ENCODE results near the gene MIA2.
"Not testable (repeated sequence)": the region's sequence is repeated elsewhere in the genome, so short reads cannot be mapped to it uniquely, and the experiment has no call there.

MIA2 gene

GRCh38 chr14:39266871-39267607, 33.3 kb downstream of the MIA2 start:
- intact Hi-C loops (cut with DNase I), result loop anchor here (2.0 to 5.0 kb wide), 3 partner anchors 96 to 165 kb away; partner anchors contain the start of genes FBXO33, GEMIN2 and TRAPPC6B
- peak; percentile 65 to 95 (median 80) for DNase-seq

- intact Hi-C loops (cut with DNase I), result loop anchor here (2.0 to 5.0 kb wide), 3 partner anchors 97 to 165 kb away; partner anchors contain the start of genes FBXO33, GEMIN2 and TRAPPC6B
- DNase-seq, result no peak
Observed at GRCh38 chr14:39267608-39268005, 33.9 kb downstream of the MIA2 start.

- intact Hi-C loops (cut with DNase I), result loop anchor here (5.0 kb wide), 2 partner anchors 156 to 164 kb away; partner anchors contain the start of genes FBXO33 and GEMIN2
- no peak for DNase-seq
Observed at GRCh38 chr14:39268393-39268792, 34.7 kb downstream of the MIA2 start.

- DNase-seq, result no peak
- intact Hi-C loops (cut with DNase I), result no loop called here
Observed at GRCh38 chr14:39272918-39273317, 39.2 kb downstream of the MIA2 start.

- intact Hi-C loops (cut with DNase I), result no loop called here
- DNase-seq, result no peak
Observed at GRCh38 chr14:39275395-39275794, 41.7 kb downstream of the MIA2 start.

GRCh38 chr14:39276005-39276404, 42.3 kb downstream of the MIA2 start:
- no peak for DNase-seq
- intact Hi-C loops (cut with DNase I), result no loop called here

GRCh38 chr14:39276579-39277114, 42.9 kb downstream of the MIA2 start:
- no peak for DNase-seq
- intact Hi-C loops (cut with DNase I), result no loop called here

- intact Hi-C loops (cut with DNase I), result no loop called here
- no peak for DNase-seq
Observed at GRCh38 chr14:39279515-39279914, 45.8 kb downstream of the MIA2 start.

- intact Hi-C loops (cut with DNase I); DNase-seq: not testable (repeated sequence)
Observed at GRCh38 chr14:39280678-39281077, 47.0 kb downstream of the MIA2 start.

- DNase-seq, result no peak
- intact Hi-C loops (cut with DNase I), result no loop called here
Observed at GRCh38 chr14:39289523-39289922, 55.8 kb downstream of the MIA2 start.

GRCh38 chr14:39291701-39292100, 58.0 kb downstream of the MIA2 start:
- intact Hi-C loops (cut with DNase I), result no loop called here
- no peak for DNase-seq

GRCh38 chr14:39293629-39294028, 59.9 kb downstream of the MIA2 start:
- intact Hi-C loops (cut with DNase I), result no loop called here
- no peak for DNase-seq

- intact Hi-C loops (cut with DNase I); DNase-seq: not testable (repeated sequence)
Observed at GRCh38 chr14:39300389-39300788, 66.7 kb downstream of the MIA2 start.

- DNase-seq, result no peak
- intact Hi-C loops (cut with DNase I), result no loop called here
Observed at GRCh38 chr14:39302124-39302810, 68.6 kb downstream of the MIA2 start.

GRCh38 chr14:39303115-39303514, 69.4 kb downstream of the MIA2 start:
- intact Hi-C loops (cut with DNase I), result no loop called here
- no peak for DNase-seq

GRCh38 chr14:39307815-39308214, 74.1 kb downstream of the MIA2 start:
- intact Hi-C loops (cut with DNase I), result no loop called here
- DNase-seq, result no peak

- intact Hi-C loops (cut with DNase I), result no loop called here
- no peak for DNase-seq
Observed at GRCh38 chr14:39310051-39310450, 76.3 kb downstream of the MIA2 start.

GRCh38 chr14:39315859-39316444, 82.2 kb downstream of the MIA2 start:
- intact Hi-C loops (cut with DNase I), result no loop called here
- no peak for DNase-seq

GRCh38 chr14:39316830-39317553, 83.3 kb downstream of the MIA2 start:
- intact Hi-C loops (cut with DNase I), result no loop called here
- DNase-seq, result no peak

GRCh38 chr14:39318574-39318973, 84.9 kb downstream of the MIA2 start:
- intact Hi-C loops (cut with DNase I), result no loop called here
- DNase-seq, result no peak

GRCh38 chr14:39319381-39319780, 85.7 kb downstream of the MIA2 start:
- intact Hi-C loops (cut with DNase I), result no loop called here
- no peak for DNase-seq
